ENCODE results near the gene BDKRB1.

Gene BDKRB1

GRCh38 chr14:96270565-96271420 lies 14.8 kb downstream of the BDKRB1 start:
- Histone ChIP-seq H3K36me3 (ENCODE audit: control insufficient read depth, insufficient read depth, low read length) (no peaks in the 10 kb centered on the region), H3K9me3 (ENCODE audit: control insufficient read depth, insufficient read depth, low read depth, low read length) (peaks cover 21% of the 10 kb centered on the region), H3K27me3 (ENCODE audit: control insufficient read depth, insufficient read depth, low read length) (no peaks in the 10 kb centered on the region), H3K4me1 (ENCODE audit: control insufficient read depth, insufficient read depth, low read length) (peaks cover 4% of the 10 kb centered on the region; the same call in 1 of the 2 replicates), H3K27ac (ENCODE audit: low read depth, low read length) (no peak overlapping the region), H3K9ac (ENCODE audit: low read length) (no peak overlapping the region), H3K4me3 (ENCODE audit: low read depth, low read length) (no peak overlapping the region)

- Histone ChIP-seq H3K4me1 (ENCODE audit: control insufficient read depth, insufficient read depth, low read length) (peaks cover 4% of the 10 kb centered on the region; the same call in 1 of the 2 replicates), H3K9me3 (ENCODE audit: control insufficient read depth, insufficient read depth, low read depth, low read length) (peaks cover 21% of the 10 kb centered on the region), H3K9ac (ENCODE audit: low read length) (no peak overlapping the region), H3K4me3 (ENCODE audit: low read depth, low read length) (no peak overlapping the region), H3K36me3 (ENCODE audit: control insufficient read depth, insufficient read depth, low read length) (no peaks in the 10 kb centered on the region), H3K27me3 (ENCODE audit: control insufficient read depth, insufficient read depth, low read length) (no peaks in the 10 kb centered on the region), H3K27ac (ENCODE audit: low read depth, low read length) (no peak overlapping the region)
Observed at GRCh38 chr14:96271421-96271762, 15.4 kb downstream of the BDKRB1 start.

GRCh38 chr14:96272777-96273473 lies 16.9 kb downstream of the BDKRB1 start:
- no peak overlapping the region for H3K27ac ChIP-seq (ENCODE audit: low read depth, low read length)
- no peak overlapping the region for H3K4me3 ChIP-seq (ENCODE audit: low read depth, low read length)
- no peaks in the 10 kb centered on the region for H3K27me3 ChIP-seq (ENCODE audit: control insufficient read depth, insufficient read depth, low read length)
- H3K9ac ChIP-seq (ENCODE audit: low read length), result no peak overlapping the region
- peaks cover 9% of the 10 kb centered on the region for H3K4me1 ChIP-seq (ENCODE audit: control insufficient read depth, insufficient read depth, low read length)
- no peaks in the 10 kb centered on the region for H3K36me3 ChIP-seq (ENCODE audit: control insufficient read depth, insufficient read depth, low read length)
- H3K9me3 ChIP-seq (ENCODE audit: control insufficient read depth, insufficient read depth, low read depth, low read length), result peaks cover 26% of the 10 kb centered on the region

- Histone ChIP-seq H3K27ac (ENCODE audit: low read depth, low read length) (no peak overlapping the region), H3K4me1 (ENCODE audit: control insufficient read depth, insufficient read depth, low read length) (peaks cover 9% of the 10 kb centered on the region), H3K9ac (ENCODE audit: low read length) (no peak overlapping the region), H3K4me3 (ENCODE audit: low read depth, low read length) (no peak overlapping the region), H3K27me3 (ENCODE audit: control insufficient read depth, insufficient read depth, low read length) (no peaks in the 10 kb centered on the region), H3K9me3 (ENCODE audit: control insufficient read depth, insufficient read depth, low read depth, low read length) (peaks cover 33% of the 10 kb centered on the region), H3K36me3 (ENCODE audit: control insufficient read depth, insufficient read depth, low read length) (no peaks in the 10 kb centered on the region)
Observed at GRCh38 chr14:96273629-96274028, 17.6 kb downstream of the BDKRB1 start.

GRCh38 chr14:96274122-96274521 lies 18.1 kb downstream of the BDKRB1 start:
- no peak overlapping the region for H3K9ac ChIP-seq (ENCODE audit: low read length)

GRCh38 chr14:96274543-96274942 lies 18.5 kb downstream of the BDKRB1 start:
- Histone ChIP-seq H3K27ac (ENCODE audit: low read depth, low read length) (no peak overlapping the region), H3K36me3 (ENCODE audit: control insufficient read depth, insufficient read depth, low read length) (no peaks in the 10 kb centered on the region), H3K27me3 (ENCODE audit: control insufficient read depth, insufficient read depth, low read length) (no peaks in the 10 kb centered on the region), H3K9ac (ENCODE audit: low read length) (no peak overlapping the region), H3K9me3 (ENCODE audit: control insufficient read depth, insufficient read depth, low read depth, low read length) (peaks cover 35% of the 10 kb centered on the region), H3K4me3 (ENCODE audit: low read depth, low read length) (no peak overlapping the region), H3K4me1 (ENCODE audit: control insufficient read depth, insufficient read depth, low read length) (peaks cover 9% of the 10 kb centered on the region)

More at GRCh38 chr14:96274122-96274521, 18.1 kb downstream of the BDKRB1 start:
- H3K9me3 ChIP-seq (ENCODE audit: control insufficient read depth, insufficient read depth, low read depth, low read length), result peaks cover 35% of the 10 kb centered on the region
- no peak overlapping the region for H3K4me3 ChIP-seq (ENCODE audit: low read depth, low read length)
- H3K4me1 ChIP-seq (ENCODE audit: control insufficient read depth, insufficient read depth, low read length), result peaks cover 9% of the 10 kb centered on the region
- no peak overlapping the region for H3K27ac ChIP-seq (ENCODE audit: low read depth, low read length)
- no peaks in the 10 kb centered on the region for H3K27me3 ChIP-seq (ENCODE audit: control insufficient read depth, insufficient read depth, low read length)
- no peaks in the 10 kb centered on the region for H3K36me3 ChIP-seq (ENCODE audit: control insufficient read depth, insufficient read depth, low read length)

GRCh38 chr14:96275177-96276112 lies 19.4 kb downstream of the BDKRB1 start:
- peaks cover 35% of the 10 kb centered on the region for H3K9me3 ChIP-seq (ENCODE audit: control insufficient read depth, insufficient read depth, low read depth, low read length)
- no peaks in the 10 kb centered on the region for H3K27me3 ChIP-seq (ENCODE audit: control insufficient read depth, insufficient read depth, low read length)
- H3K4me3 ChIP-seq (ENCODE audit: low read depth, low read length), result 0 out of 2 replicates have a peak overlapping the region, but pooled peaks have one; percentile 32
- no peak overlapping the region for H3K27ac ChIP-seq (ENCODE audit: low read depth, low read length)
- no peak overlapping the region for H3K9ac ChIP-seq (ENCODE audit: low read length)
- no peaks in the 10 kb centered on the region for H3K36me3 ChIP-seq (ENCODE audit: control insufficient read depth, insufficient read depth, low read length)
- H3K4me1 ChIP-seq (ENCODE audit: control insufficient read depth, insufficient read depth, low read length), result peaks cover 9% of the 10 kb centered on the region

GRCh38 chr14:96277890-96278289 lies 21.9 kb downstream of the BDKRB1 start:
- no peak overlapping the region for H3K4me3 ChIP-seq (ENCODE audit: low read depth, low read length)
- H3K27ac ChIP-seq (ENCODE audit: low read depth, low read length), result no peak overlapping the region
- no peaks in the 10 kb centered on the region for H3K27me3 ChIP-seq (ENCODE audit: control insufficient read depth, insufficient read depth, low read length)
- no peak overlapping the region for H3K9ac ChIP-seq (ENCODE audit: low read length)
- peaks cover 19% of the 10 kb centered on the region for H3K9me3 ChIP-seq (ENCODE audit: control insufficient read depth, insufficient read depth, low read depth, low read length)
- H3K36me3 ChIP-seq (ENCODE audit: control insufficient read depth, insufficient read depth, low read length), result peaks cover under 1% of the 10 kb centered on the region; the same call in 1 of the 2 replicates
- peaks cover 9% of the 10 kb centered on the region for H3K4me1 ChIP-seq (ENCODE audit: control insufficient read depth, insufficient read depth, low read length)

- H3K9me3 ChIP-seq (ENCODE audit: control insufficient read depth, insufficient read depth, low read depth, low read length), result peaks cover 14% of the 10 kb centered on the region
- H3K36me3 ChIP-seq (ENCODE audit: control insufficient read depth, insufficient read depth, low read length), result peaks cover 8% of the 10 kb centered on the region
- H3K9ac ChIP-seq (ENCODE audit: low read length), result no peak overlapping the region
- H3K27me3 ChIP-seq (ENCODE audit: control insufficient read depth, insufficient read depth, low read length), result no peaks in the 10 kb centered on the region
- peaks cover 9% of the 10 kb centered on the region for H3K4me1 ChIP-seq (ENCODE audit: control insufficient read depth, insufficient read depth, low read length)
- H3K27ac ChIP-seq (ENCODE audit: low read depth, low read length), result no peak overlapping the region
- H3K4me3 ChIP-seq (ENCODE audit: low read depth, low read length), result no peak overlapping the region
Observed at GRCh38 chr14:96279564-96279963, 23.6 kb downstream of the BDKRB1 start.

GRCh38 chr14:96280104-96280503 lies 24.1 kb downstream of the BDKRB1 start:
- Histone ChIP-seq H3K27ac (ENCODE audit: low read depth, low read length) (no peak overlapping the region), H3K4me3 (ENCODE audit: low read depth, low read length) (no peak overlapping the region), H3K36me3 (ENCODE audit: control insufficient read depth, insufficient read depth, low read length) (peaks cover 10% of the 10 kb centered on the region), H3K9ac (ENCODE audit: low read length) (no peak overlapping the region), H3K9me3 (ENCODE audit: control insufficient read depth, insufficient read depth, low read depth, low read length) (peaks cover 14% of the 10 kb centered on the region), H3K4me1 (ENCODE audit: control insufficient read depth, insufficient read depth, low read length) (peaks cover 8% of the 10 kb centered on the region), H3K27me3 (ENCODE audit: control insufficient read depth, insufficient read depth, low read length) (no peaks in the 10 kb centered on the region)

Data from HUES6 (cell line).